Ectodermal cell (in vitro differentiated cells): ENCODE measurements around the gene BEND6.

Experiments
- H3K27ac ChIP-seq: 2 replicates; pipeline ENCODE4 v1.7.0; 2013; ENCODE audit warnings: mild to moderate bottlenecking, low read depth, low read length; ENCODE audit not compliant: insufficient read depth, poor library complexity, severe bottlenecking
- H3K27me3 ChIP-seq: 2 replicates; pipeline ENCODE4 v1.7.0; 2013; ENCODE audit warnings: mild to moderate bottlenecking, low read length; ENCODE audit not compliant: insufficient read depth, control insufficient read depth, poor library complexity, severe bottlenecking
- H3K36me3 ChIP-seq: one replicate; pipeline ENCODE4 v1.7.0; 2013; ENCODE audit warnings: low read length; ENCODE audit not compliant: control insufficient read depth, insufficient read depth
- H3K4me1 ChIP-seq: one replicate; pipeline ENCODE4 v1.7.0; 2013; ENCODE audit warnings: low read length; ENCODE audit not compliant: control insufficient read depth, insufficient read depth
- H3K4me3 ChIP-seq: 2 replicates; pipeline ENCODE4 v1.7.0; 2013; ENCODE audit warnings: low read depth, low read length, control low read depth; ENCODE audit not compliant: insufficient read depth
- H3K9me3 ChIP-seq: 2 replicates; pipeline ENCODE4 v1.7.0; 2013; ENCODE audit warnings: mild to moderate bottlenecking, low read length, moderate library complexity; ENCODE audit not compliant: control insufficient read depth
- WGBS, 2 experiments: methylation state at CpG; one replicate each; pipeline ENCODE4 v1.1.7; 2013; ENCODE audit warnings: missing lambda C conversion rate in 2 of 2; 5-methylcytosine and 5-hydroxymethylcytosine counted together

Gene BEND6

GRCh38 chr6:56965126-56965525, 10.2 kb downstream of the BEND6 start:
- no peaks in the 10 kb centered on the region for H3K27me3 ChIP-seq
- no peaks in the 10 kb centered on the region for H3K36me3 ChIP-seq
- H3K4me3 ChIP-seq = no peak overlapping the region
- no peaks in the 10 kb centered on the region for H3K9me3 ChIP-seq
- H3K27ac ChIP-seq = no peak overlapping the region
- no CpG with 5 or more reads among the region's 1 CpG for WGBS, 2 experiments
- H3K4me1 ChIP-seq = no peaks in the 10 kb centered on the region

GRCh38 chr6:56970849-56971248, 15.9 kb downstream of the BEND6 start:
- WGBS, 2 experiments = no CpG with 5 or more reads among the region's 1 CpG
- no peaks in the 10 kb centered on the region for H3K36me3 ChIP-seq

GRCh38 chr6:56977192-56977591, 22.3 kb downstream of the BEND6 start:
- H3K4me1 ChIP-seq = no peaks in the 10 kb centered on the region
- no peaks in the 10 kb centered on the region for H3K27me3 ChIP-seq
- no peaks in the 10 kb centered on the region for H3K36me3 ChIP-seq
- 100% methylated on average over 1 of the region's 1 CpG for WGBS, 2 experiments
- H3K4me3 ChIP-seq = no peak overlapping the region
- H3K27ac ChIP-seq = no peak overlapping the region
- H3K9me3 ChIP-seq = no peaks in the 10 kb centered on the region

More at GRCh38 chr6:56970849-56971248, 15.9 kb downstream of the BEND6 start:
- Histone ChIP-seq H3K4me3 (no peak overlapping the region), H3K27ac (no peak overlapping the region), H3K4me1 (no peaks in the 10 kb centered on the region), H3K9me3 (no peaks in the 10 kb centered on the region), H3K27me3 (no peaks in the 10 kb centered on the region)

- H3K36me3 ChIP-seq = no peaks in the 10 kb centered on the region
- no peaks in the 10 kb centered on the region for H3K4me1 ChIP-seq
- 91 to 100% methylated on average over 1 of the region's 1 CpG for WGBS, 2 experiments
- H3K9me3 ChIP-seq = no peaks in the 10 kb centered on the region
- no peak overlapping the region for H3K27ac ChIP-seq
- H3K27me3 ChIP-seq = no peaks in the 10 kb centered on the region
- H3K4me3 ChIP-seq = no peak overlapping the region
Observed at GRCh38 chr6:56978530-56978929, 23.6 kb downstream of the BEND6 start.

- Histone ChIP-seq H3K4me1 (no peaks in the 10 kb centered on the region), H3K9me3 (no peaks in the 10 kb centered on the region), H3K27me3 (no peaks in the 10 kb centered on the region), H3K27ac (no peak overlapping the region), H3K4me3 (no peak overlapping the region), H3K36me3 (no peaks in the 10 kb centered on the region)
- 42 to 80% methylated on average over 2 to 5 of the region's 5 CpGs for WGBS, 2 experiments
Observed at GRCh38 chr6:56984361-56984760, 29.5 kb downstream of the BEND6 start.

GRCh38 chr6:56984884-56985283, 30.0 kb downstream of the BEND6 start:
- Histone ChIP-seq H3K4me1 (no peaks in the 10 kb centered on the region), H3K36me3 (no peaks in the 10 kb centered on the region), H3K9me3 (no peaks in the 10 kb centered on the region), H3K27ac (no peak overlapping the region), H3K27me3 (no peaks in the 10 kb centered on the region), H3K4me3 (no peak overlapping the region)
- 100% methylated on average over 1 to 2 of the region's 2 CpGs for WGBS, 2 experiments

GRCh38 chr6:56986611-56987010, 31.7 kb downstream of the BEND6 start:
- Histone ChIP-seq H3K27ac (no peak overlapping the region), H3K9me3 (no peaks in the 10 kb centered on the region), H3K36me3 (no peaks in the 10 kb centered on the region), H3K27me3 (no peaks in the 10 kb centered on the region), H3K4me3 (no peak overlapping the region), H3K4me1 (no peaks in the 10 kb centered on the region)
- WGBS, 2 experiments = 86 to 100% methylated on average over 1 of the region's 1 CpG

GRCh38 chr6:56988145-56988544, 33.2 kb downstream of the BEND6 start:
- Histone ChIP-seq H3K4me1 (no peaks in the 10 kb centered on the region), H3K4me3 (no peak overlapping the region), H3K27ac (no peak overlapping the region), H3K36me3 (no peaks in the 10 kb centered on the region), H3K27me3 (no peaks in the 10 kb centered on the region), H3K9me3 (no peaks in the 10 kb centered on the region)
- 94 to 95% methylated on average over 10 of the region's 10 CpGs for WGBS, 2 experiments

GRCh38 chr6:56992036-56992435, 37.1 kb downstream of the BEND6 start:
- no peaks in the 10 kb centered on the region for H3K27me3 ChIP-seq
- H3K9me3 ChIP-seq = no peaks in the 10 kb centered on the region
- 84 to 93% methylated on average over 2 of the region's 2 CpGs for WGBS, 2 experiments
- no peak overlapping the region for H3K4me3 ChIP-seq
- no peak overlapping the region for H3K27ac ChIP-seq
- H3K36me3 ChIP-seq = no peaks in the 10 kb centered on the region
- H3K4me1 ChIP-seq = no peaks in the 10 kb centered on the region

- 89 to 90% methylated on average over 1 of the region's 1 CpG for WGBS, 2 experiments
Observed at GRCh38 chr6:56992703-56993102, 37.8 kb downstream of the BEND6 start.

GRCh38 chr6:56995347-56995902, 40.5 kb downstream of the BEND6 start:
- H3K27ac ChIP-seq = no peak overlapping the region
- H3K4me1 ChIP-seq = no peaks in the 10 kb centered on the region
- WGBS, 2 experiments = 88 to 91% methylated on average over 3 of the region's 3 CpGs
- no peaks in the 10 kb centered on the region for H3K27me3 ChIP-seq
- H3K4me3 ChIP-seq = no peak overlapping the region
- no peaks in the 10 kb centered on the region for H3K36me3 ChIP-seq
- no peaks in the 10 kb centered on the region for H3K9me3 ChIP-seq

More at GRCh38 chr6:56992703-56993102, 37.8 kb downstream of the BEND6 start:
- no peaks in the 10 kb centered on the region for H3K9me3 ChIP-seq
- H3K36me3 ChIP-seq = no peaks in the 10 kb centered on the region
- no peaks in the 10 kb centered on the region for H3K27me3 ChIP-seq
- no peaks in the 10 kb centered on the region for H3K4me1 ChIP-seq
- no peak overlapping the region for H3K27ac ChIP-seq
- H3K4me3 ChIP-seq = no peak overlapping the region
